Coronary artery (tissue), 2 donors: ENCODE measurements around the gene RAB11B.

ENCODE experiments used
- DNase-seq: peaks from one replicate; pipeline ENCODE4 v3.0.0-alpha.2; 2017; ENCODE audit warnings: low spot score
- H3K27ac ChIP-seq, 2 donors: fragments of 200-600 bp; sonication (generic); one replicate each; pipeline ENCODE4 v1.5.1; 2016 to 2019
- H3K4me3 ChIP-seq: fragments of 200-600 bp; sonication (generic); 2 replicates; pipeline ENCODE4 v1.5.1; 2016; ENCODE audit warnings: mild to moderate bottlenecking, moderate library complexity
- TF ChIP-seq, protein P1 (sequence below): fragments of 200-600 bp; sonication (generic); IDR thresholded peaks from one replicate; pipeline ENCODE4 v1.5.1; 2019; ENCODE audit warnings: antibody characterized with exemption

The RAB11B gene

DNA sequence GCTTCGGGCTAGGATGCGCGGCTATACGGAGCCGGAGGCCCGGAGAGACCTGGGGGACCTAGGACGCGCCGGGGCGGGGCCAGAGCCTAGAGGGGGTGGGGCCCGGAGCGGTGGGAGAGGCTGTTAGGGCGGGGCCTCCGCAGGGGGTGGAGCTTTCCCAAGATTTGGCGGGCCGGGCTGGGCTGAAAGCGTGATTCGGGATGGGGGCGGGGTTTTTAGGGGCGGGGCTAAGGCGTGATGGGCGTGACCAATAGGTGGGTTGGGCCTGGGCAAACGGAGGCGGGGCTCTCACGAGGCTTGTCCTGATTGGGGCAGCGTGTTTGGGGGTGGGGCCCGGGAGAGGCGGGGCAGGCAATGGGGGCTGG, 439 bp downstream of the RAB11B start:
- peak overlapping the region; percentile 100 for H3K27ac ChIP-seq
- TF ChIP-seq, protein P1, sequence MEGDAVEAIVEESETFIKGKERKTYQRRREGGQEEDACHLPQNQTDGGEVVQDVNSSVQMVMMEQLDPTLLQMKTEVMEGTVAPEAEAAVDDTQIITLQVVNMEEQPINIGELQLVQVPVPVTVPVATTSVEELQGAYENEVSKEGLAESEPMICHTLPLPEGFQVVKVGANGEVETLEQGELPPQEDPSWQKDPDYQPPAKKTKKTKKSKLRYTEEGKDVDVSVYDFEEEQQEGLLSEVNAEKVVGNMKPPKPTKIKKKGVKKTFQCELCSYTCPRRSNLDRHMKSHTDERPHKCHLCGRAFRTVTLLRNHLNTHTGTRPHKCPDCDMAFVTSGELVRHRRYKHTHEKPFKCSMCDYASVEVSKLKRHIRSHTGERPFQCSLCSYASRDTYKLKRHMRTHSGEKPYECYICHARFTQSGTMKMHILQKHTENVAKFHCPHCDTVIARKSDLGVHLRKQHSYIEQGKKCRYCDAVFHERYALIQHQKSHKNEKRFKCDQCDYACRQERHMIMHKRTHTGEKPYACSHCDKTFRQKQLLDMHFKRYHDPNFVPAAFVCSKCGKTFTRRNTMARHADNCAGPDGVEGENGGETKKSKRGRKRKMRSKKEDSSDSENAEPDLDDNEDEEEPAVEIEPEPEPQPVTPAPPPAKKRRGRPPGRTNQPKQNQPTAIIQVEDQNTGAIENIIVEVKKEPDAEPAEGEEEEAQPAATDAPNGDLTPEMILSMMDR, result no peak
- peak overlapping the region; percentile 92 for H3K4me3 ChIP-seq
- peak; percentile 96 for DNase-seq

DNA sequence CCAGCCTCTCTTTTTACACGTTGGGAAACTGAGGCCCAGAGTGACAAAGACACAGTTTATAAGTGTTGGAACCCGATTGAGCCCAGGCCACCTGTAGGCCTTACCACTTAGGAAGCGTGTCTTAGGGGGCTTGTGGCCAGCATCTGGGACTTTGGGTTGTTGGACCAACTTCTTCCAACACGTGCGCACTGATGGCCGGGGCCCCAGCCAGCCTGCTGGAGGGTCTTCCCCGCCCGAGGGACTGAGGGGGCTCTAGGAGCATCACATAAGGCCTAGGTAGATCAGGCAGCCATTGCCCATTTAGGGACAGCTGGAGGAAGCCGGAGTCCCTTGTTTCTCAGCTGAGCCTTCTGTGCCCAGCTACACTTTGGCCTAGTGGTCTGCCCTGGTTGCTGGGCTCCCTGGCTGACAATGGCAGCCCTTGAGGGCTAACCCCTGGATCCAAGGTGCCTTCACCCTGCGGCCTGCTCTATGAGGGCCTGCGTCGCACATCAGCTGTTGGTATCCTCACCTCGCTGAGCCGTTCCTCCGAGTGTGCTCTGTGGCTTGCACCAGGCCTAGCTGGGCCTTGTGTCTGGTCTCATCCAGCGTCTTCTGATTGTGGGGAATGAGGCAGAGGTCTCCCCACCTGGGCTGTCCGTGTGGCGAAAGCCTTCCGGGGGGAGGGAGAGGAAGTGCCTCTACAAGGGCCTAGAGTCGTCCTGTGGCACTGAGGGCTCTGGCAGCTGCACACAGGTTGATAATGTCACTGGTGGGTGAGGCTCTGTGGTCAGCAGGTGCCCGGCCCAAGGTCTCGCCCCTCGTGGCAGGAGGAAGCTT, 1.2 kb downstream of the RAB11B start:
- H3K27ac ChIP-seq, result peak overlapping the region; percentile 47 to 100
- TF ChIP-seq, protein P1, result no peak
- peak; percentile 79 for DNase-seq
- peak overlapping the region; percentile 92 for H3K4me3 ChIP-seq

DNA sequence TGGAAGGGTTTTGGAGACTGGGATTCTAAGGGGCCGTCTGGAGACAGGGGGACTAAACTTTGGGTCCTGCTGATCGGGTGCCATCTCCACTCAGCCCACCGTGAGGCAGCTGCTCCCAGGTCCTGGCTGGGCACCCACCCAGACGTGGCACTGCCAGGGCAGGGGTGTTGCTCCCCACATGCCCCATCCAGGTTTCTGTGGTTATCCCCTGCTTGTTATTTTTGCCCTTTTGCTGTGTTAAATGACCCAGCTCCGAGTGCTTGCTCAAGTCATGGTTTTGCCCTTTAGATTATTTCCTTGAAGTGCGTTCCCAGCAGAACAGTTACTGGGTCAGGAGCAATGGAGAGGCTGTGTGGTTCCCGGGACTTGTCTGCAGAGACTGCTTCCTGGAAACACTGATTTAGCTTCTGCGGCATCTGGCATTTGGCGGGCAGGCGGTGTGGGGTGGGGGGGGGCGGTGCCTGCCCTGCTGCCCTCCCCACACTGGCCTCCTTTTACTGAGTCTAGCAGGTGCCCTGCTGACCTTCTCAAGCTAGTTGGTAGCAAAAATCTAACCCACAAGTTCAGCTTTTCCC, 1.9 kb downstream of the RAB11B start:
- TF ChIP-seq, protein P1, result no peak
- no peak for DNase-seq
- Histone ChIP-seq H3K27ac (peak overlapping the region; percentile 47 to 100), H3K4me3 (peak overlapping the region; percentile 92)

DNA sequence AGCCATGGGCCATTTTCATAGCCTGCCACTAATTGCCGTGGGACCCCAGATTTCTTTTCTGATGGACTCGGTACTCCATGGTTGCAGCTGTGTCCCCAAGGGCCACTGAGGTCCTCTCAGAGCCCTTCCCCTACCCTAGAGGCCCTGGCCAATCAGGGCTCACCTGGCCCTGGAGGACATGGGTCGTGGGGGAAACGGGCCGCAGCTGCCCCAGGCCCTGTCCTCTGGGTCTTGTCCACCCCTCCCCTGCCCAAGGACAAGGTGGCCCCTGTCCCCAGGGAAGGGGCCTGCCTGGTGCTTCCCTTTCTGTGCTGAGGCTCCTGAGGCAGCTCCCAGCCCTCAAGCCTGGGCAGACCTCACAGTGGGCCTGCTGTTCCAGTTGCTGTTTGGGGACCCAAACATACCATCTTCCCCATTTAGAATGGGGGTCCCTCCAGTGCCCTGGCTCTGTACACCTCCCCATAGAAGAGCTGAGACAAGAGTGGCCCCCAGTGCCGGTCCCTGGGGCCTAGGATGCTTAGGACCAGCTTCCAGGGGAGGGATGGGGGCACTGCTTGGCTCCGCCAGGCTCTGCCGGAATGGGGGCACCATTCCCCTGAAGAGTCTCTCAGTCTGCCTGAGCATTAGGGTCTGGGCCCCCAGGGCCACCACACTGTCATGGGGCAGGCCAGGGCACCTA, 3.2 kb downstream of the RAB11B start:
- no peak for DNase-seq
- Histone ChIP-seq H3K27ac (peak overlapping the region; percentile 21 to 100), H3K4me3 (no peak overlapping the region)
- TF ChIP-seq, protein P1, result no peak

DNA sequence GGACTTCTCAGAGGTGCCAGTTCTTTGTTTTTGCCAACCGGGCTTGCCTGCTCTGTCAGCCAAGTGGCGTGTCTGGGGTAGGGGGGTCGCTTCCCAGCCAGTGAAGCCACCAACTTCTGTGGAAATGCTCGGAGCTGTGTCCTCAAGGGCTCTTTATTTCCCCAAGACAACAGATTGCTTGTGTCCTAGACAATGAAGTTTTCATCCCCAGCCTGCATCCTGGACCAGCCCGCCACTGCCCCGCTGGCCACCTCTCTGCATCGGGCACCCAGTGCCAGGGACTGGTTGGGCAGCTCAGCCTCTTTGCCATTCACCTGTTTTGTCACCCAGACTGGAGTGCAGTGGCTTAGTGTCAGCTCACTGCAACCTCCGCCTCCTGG, 3.7 kb downstream of the RAB11B start:
- TF ChIP-seq, protein P1, result no peak
- Histone ChIP-seq H3K4me3 (no peak overlapping the region), H3K27ac (peak overlapping the region; percentile 21 to 100)
- DNase-seq, result no peak

DNA sequence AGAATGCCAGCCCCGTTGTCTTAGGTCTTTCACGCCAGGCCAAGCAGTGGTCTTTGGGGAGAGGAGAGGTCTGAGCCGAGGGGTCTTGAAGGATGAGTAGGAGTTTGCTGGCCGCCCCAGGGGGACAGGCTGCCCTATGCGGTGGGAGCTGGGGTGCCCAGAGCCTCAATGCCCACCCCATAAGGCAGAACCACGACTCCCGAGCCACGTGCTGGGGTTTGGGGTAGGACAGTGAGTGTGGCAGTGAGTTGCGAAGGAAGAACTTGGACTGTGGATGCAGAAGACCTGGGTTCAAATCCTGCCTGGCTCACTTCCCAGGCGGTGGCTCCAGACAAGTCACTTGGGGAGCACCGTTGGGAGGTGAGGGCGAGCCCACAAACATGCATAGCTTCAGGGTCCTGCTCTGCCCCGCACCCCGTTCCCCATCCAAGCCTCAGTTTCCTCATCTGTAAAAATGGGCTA, 5.5 kb downstream of the RAB11B start:
- TF ChIP-seq, protein P1, result no peak
- Histone ChIP-seq H3K27ac (peak overlapping the region in 1 of 2 donors; percentile 41), H3K4me3 (no peak overlapping the region)
- no peak for DNase-seq
